Calu3 (cell line): ENCODE results near the gene SLC2A8. TPM values are rescaled to one million over a fixed set of nuclear protein-coding genes. Genes with fewer than 3 reads are reported as not detected.

Experiments
- BruUV-seq: library from RNA; stranded (reverse); fragments of 400-500 nt; replicated peaks from 2 replicates; lab custom pipeline; 2021; lab: Mats Ljungman, UMichigan
- CTCF ChIA-PET: fragments of 300-600 bp; sonication (Branson Sonifier 250); formaldehyde crosslinking; loops from one replicate; lab custom pipeline; 2022; ENCODE audit warnings: antibody characterized with exemption; lab: Charles Lee
- DNase-seq: peaks from one replicate; pipeline ENCODE4 v3.0.0; 2022
- H3K27ac Mint-ChIP-seq: one replicate; pipeline ENCODE4 v1.8.0; 2022; ENCODE audit warnings: mixed read lengths; ENCODE audit not compliant: unreplicated experiment
- H3K27me3 Mint-ChIP-seq: one replicate; pipeline ENCODE4 v1.8.0; 2022; ENCODE audit warnings: mixed read lengths; ENCODE audit not compliant: unreplicated experiment
- H3K36me3 Mint-ChIP-seq: one replicate; pipeline ENCODE4 v1.8.0; 2022; ENCODE audit warnings: mild to moderate bottlenecking, moderate library complexity, mixed read lengths; ENCODE audit not compliant: insufficient read depth, unreplicated experiment
- H3K4me1 Mint-ChIP-seq: one replicate; pipeline ENCODE4 v1.8.0; 2022; ENCODE audit warnings: mild to moderate bottlenecking, low read depth, mixed read lengths; ENCODE audit not compliant: unreplicated experiment
- H3K4me3 Mint-ChIP-seq: one replicate; pipeline ENCODE4 v1.8.0; 2022; ENCODE audit warnings: mild to moderate bottlenecking, low read depth, moderate library complexity, mixed read lengths; ENCODE audit not compliant: unreplicated experiment
- H3K9me3 Mint-ChIP-seq: one replicate; pipeline ENCODE4 v1.8.0; 2022; ENCODE audit warnings: low read depth, mixed read lengths; ENCODE audit not compliant: unreplicated experiment
- CTCF ChIP-seq: fragments of 200-600 bp; IDR thresholded peaks from one replicate; pipeline ENCODE4 v1.8.0; 2022; ENCODE audit warnings: antibody characterized with exemption; ENCODE audit not compliant: unreplicated experiment
- intact Hi-C: fragments of 100-400 bp; cut with micrococcal nuclease; formaldehyde crosslinking; loops from one replicate; pipeline ENCODE4 v1.10.0; 2022; ENCODE audit not compliant: unreplicated experiment
- total RNA-seq: library from RNA; stranded (reverse); gene quantifications from 2 replicates; pipeline ENCODE4 v1.2.3, GENCODE V29; 2022

Gene SLC2A8
- total RNA-seq, 1 experiment from 2014 or later: 10.8 TPM

- DNase-seq: no peak
- no peak overlapping the region for H3K4me3 Mint-ChIP-seq
- CTCF ChIA-PET: no interaction called here
These were observed 12.8 kb upstream of the SLC2A8 start for GRCh38 chr9:127384016-127384730.

GRCh38 chr9:127384901-127385300 is 12.1 kb upstream of the SLC2A8 start:
- BruUV-seq: no TSS peak
- Mint-ChIP-seq H3K27me3 (peaks cover 55% of the 10 kb centered on the region), H3K9me3 (no peaks in the 10 kb centered on the region), H3K4me1 (peaks cover 22% of the 10 kb centered on the region), H3K36me3 (no peaks in the 10 kb centered on the region), H3K27ac (no peak overlapping the region), H3K4me3 (no peak overlapping the region)
- CTCF ChIA-PET: no interaction called here
- no peak for TF ChIP-seq CTCF
- intact Hi-C loops: no loop called here
- no peak for DNase-seq

More at GRCh38 chr9:127384016-127384730, 12.8 kb upstream of the SLC2A8 start:
- BruUV-seq: no TSS peak
- H3K4me1 Mint-ChIP-seq: peaks cover 20% of the 10 kb centered on the region
- H3K9me3 Mint-ChIP-seq: no peaks in the 10 kb centered on the region
- H3K36me3 Mint-ChIP-seq: no peaks in the 10 kb centered on the region
- intact Hi-C loops: no loop called here
- peaks cover 55% of the 10 kb centered on the region for H3K27me3 Mint-ChIP-seq
- no peak for TF ChIP-seq CTCF
- no peak overlapping the region for H3K27ac Mint-ChIP-seq

GRCh38 chr9:127386249-127386648 is 10.7 kb upstream of the SLC2A8 start:
- Mint-ChIP-seq H3K4me1 (peaks cover 30% of the 10 kb centered on the region), H3K9me3 (no peaks in the 10 kb centered on the region), H3K36me3 (no peaks in the 10 kb centered on the region), H3K27ac (no peak overlapping the region), H3K4me3 (no peak overlapping the region), H3K27me3 (peaks cover 55% of the 10 kb centered on the region)
- TF ChIP-seq CTCF: no peak
- intact Hi-C loops: no loop called here
- CTCF ChIA-PET: no interaction called here
- DNase-seq: no peak
- no TSS peak for BruUV-seq

- DNase-seq: no peak
- no peak for TF ChIP-seq CTCF
- intact Hi-C loops: no loop called here
- CTCF ChIA-PET: no interaction called here
- Mint-ChIP-seq H3K9me3 (no peaks in the 10 kb centered on the region), H3K36me3 (no peaks in the 10 kb centered on the region), H3K27ac (no peak overlapping the region), H3K4me1 (peaks cover 30% of the 10 kb centered on the region), H3K4me3 (no peak overlapping the region), H3K27me3 (peaks cover 50% of the 10 kb centered on the region)
- BruUV-seq: no TSS peak
These were observed 10.0 kb upstream of the SLC2A8 start for GRCh38 chr9:127386981-127387380.
